Progenitor cell of endocrine pancreas (in vitro differentiated cells): Measurements from ENCODE around the gene AHCYL1. TPM values are rescaled to one million over a fixed set of nuclear protein-coding genes. Genes with fewer than 3 reads are reported as not detected.
"Not testable (repeated sequence)": the region's sequence is repeated elsewhere in the genome, so short reads cannot be mapped to it uniquely, and the experiment has no call there.

Experiments
- DNase-seq: peaks from one replicate; pipeline ENCODE4 v3.0.0; 2021; ENCODE audit warnings: low spot score; ENCODE audit not compliant: unreplicated experiment
- H3K27ac Mint-ChIP-seq: 2 replicates; pipeline ENCODE4 v1.8.0; 2021; ENCODE audit warnings: mild to moderate bottlenecking, moderate library complexity, mixed read lengths
- H3K27me3 Mint-ChIP-seq: 2 replicates; pipeline ENCODE4 v1.8.0; 2021; ENCODE audit warnings: mixed read lengths
- H3K36me3 Mint-ChIP-seq: 2 replicates; pipeline ENCODE4 v1.8.0; 2022; ENCODE audit warnings: mixed read lengths; ENCODE audit not compliant: insufficient read depth
- H3K4me1 Mint-ChIP-seq: 2 replicates; pipeline ENCODE4 v1.8.0; 2021; ENCODE audit warnings: low read depth, mixed read lengths
- H3K4me3 Mint-ChIP-seq: 2 replicates; pipeline ENCODE4 v1.8.0; 2021; ENCODE audit warnings: low read depth, mild to moderate bottlenecking, moderate library complexity, mixed read lengths
- H3K9me3 Mint-ChIP-seq: 2 replicates; pipeline ENCODE4 v1.8.0; 2021; ENCODE audit warnings: low read depth, mixed read lengths
- total RNA-seq: library from RNA; stranded (reverse); gene quantifications from 2 replicates; pipeline ENCODE4 v1.2.1, GENCODE V29; 2021
- TF ChIP-seq, protein P1 (sequence below): fragments of 200-600 bp; sonication (generic); IDR thresholded peaks from one replicate; pipeline ENCODE4 v1.5.0; 2021; ENCODE audit warnings: antibody characterized with exemption, mild to moderate bottlenecking; ENCODE audit not compliant: unreplicated experiment

The AHCYL1 gene
- total RNA-seq, 1 donor from 2014 or later, result 90.2 TPM

GRCh38 chr1:110024613-110025012 is 40.0 kb downstream of the AHCYL1 start:
- Mint-ChIP-seq H3K4me1 (no peaks in the 10 kb centered on the region), H3K36me3 (peaks cover 23% of the 10 kb centered on the region), H3K4me3 (no peak overlapping the region), H3K27ac (no peak overlapping the region), H3K9me3 (no peaks in the 10 kb centered on the region), H3K27me3 (no peaks in the 10 kb centered on the region)
- DNase-seq, result no peak
- TF ChIP-seq, protein P1, sequence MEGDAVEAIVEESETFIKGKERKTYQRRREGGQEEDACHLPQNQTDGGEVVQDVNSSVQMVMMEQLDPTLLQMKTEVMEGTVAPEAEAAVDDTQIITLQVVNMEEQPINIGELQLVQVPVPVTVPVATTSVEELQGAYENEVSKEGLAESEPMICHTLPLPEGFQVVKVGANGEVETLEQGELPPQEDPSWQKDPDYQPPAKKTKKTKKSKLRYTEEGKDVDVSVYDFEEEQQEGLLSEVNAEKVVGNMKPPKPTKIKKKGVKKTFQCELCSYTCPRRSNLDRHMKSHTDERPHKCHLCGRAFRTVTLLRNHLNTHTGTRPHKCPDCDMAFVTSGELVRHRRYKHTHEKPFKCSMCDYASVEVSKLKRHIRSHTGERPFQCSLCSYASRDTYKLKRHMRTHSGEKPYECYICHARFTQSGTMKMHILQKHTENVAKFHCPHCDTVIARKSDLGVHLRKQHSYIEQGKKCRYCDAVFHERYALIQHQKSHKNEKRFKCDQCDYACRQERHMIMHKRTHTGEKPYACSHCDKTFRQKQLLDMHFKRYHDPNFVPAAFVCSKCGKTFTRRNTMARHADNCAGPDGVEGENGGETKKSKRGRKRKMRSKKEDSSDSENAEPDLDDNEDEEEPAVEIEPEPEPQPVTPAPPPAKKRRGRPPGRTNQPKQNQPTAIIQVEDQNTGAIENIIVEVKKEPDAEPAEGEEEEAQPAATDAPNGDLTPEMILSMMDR, result no peak

DNA sequence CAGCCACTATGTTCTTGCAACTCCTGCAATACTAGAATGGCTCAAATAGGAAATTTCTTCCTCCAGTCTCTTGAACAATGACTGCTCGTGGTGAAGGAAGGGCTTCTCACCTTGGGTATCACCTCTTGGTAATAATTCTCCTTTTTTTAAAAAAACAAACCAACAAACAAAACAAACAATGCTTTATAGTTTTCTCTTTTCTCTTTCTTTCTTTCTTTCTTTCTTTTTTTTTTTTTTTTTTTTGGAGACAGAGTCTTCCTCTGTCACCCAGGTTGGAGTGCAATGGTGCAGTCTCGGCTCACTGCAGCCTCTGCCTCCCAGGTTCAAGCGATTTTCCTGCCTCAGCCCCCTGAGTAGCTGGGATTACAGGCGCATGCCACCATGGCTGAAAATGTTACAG is 46.1 kb downstream of the AHCYL1 start:
- Mint-ChIP-seq H3K27ac (peak overlapping the region; percentile 85), H3K4me1 (peaks cover 18% of the 10 kb centered on the region)
- not testable (repeated sequence) for DNase-seq, H3K9me3 Mint-ChIP-seq, H3K27me3 Mint-ChIP-seq, H3K36me3 Mint-ChIP-seq, H3K4me3 Mint-ChIP-seq

DNA sequence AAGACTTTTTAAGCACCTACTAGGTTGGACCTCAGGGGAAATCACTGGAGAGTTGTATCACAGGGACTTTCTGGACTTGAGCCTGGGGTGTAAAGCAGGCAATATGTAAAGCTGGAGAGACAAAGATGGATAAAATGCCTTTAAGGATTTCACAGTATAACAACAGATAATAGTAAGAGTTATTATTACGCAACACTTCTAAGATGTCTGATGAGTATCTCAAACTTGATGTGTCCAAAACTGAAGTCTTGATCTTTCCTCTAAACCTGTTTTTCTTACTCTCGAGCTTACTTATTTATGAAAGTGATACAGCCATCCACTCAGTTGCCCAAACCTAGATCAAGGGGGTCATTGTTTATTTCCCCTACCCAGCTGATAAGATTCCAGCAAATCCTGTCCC is 47.8 kb downstream of the AHCYL1 start:
- Mint-ChIP-seq H3K9me3 (no peaks in the 10 kb centered on the region), H3K4me1 (peaks cover 21% of the 10 kb centered on the region), H3K36me3 (no peaks in the 10 kb centered on the region), H3K4me3 (no peak overlapping the region), H3K27me3 (no peaks in the 10 kb centered on the region), H3K27ac (no peak overlapping the region)
- TF ChIP-seq, protein P1, result no peak
- DNase-seq, result no peak

GRCh38 chr1:110033421-110033820 is 48.9 kb downstream of the AHCYL1 start:
- H3K4me1 Mint-ChIP-seq, result peaks cover 21% of the 10 kb centered on the region
- no peak overlapping the region for H3K4me3 Mint-ChIP-seq
- DNase-seq, result no peak
- no peaks in the 10 kb centered on the region for H3K27me3 Mint-ChIP-seq
- no peaks in the 10 kb centered on the region for H3K9me3 Mint-ChIP-seq
- TF ChIP-seq, protein P1, result no peak
- peaks cover 4% of the 10 kb centered on the region for H3K36me3 Mint-ChIP-seq
- no peak overlapping the region for H3K27ac Mint-ChIP-seq

- TF ChIP-seq, protein P1, result no peak
- H3K4me1 Mint-ChIP-seq, result peaks cover 21% of the 10 kb centered on the region
- peak overlapping the region; percentile 94 for H3K4me3 Mint-ChIP-seq
- H3K27ac Mint-ChIP-seq, result peak overlapping the region; percentile 96
- DNase-seq, result no peak
- no peaks in the 10 kb centered on the region for H3K9me3 Mint-ChIP-seq
- H3K36me3 Mint-ChIP-seq, result peaks cover 9% of the 10 kb centered on the region
- no peaks in the 10 kb centered on the region for H3K27me3 Mint-ChIP-seq
Measured at GRCh38 chr1:110034040-110034450, 49.5 kb downstream of the AHCYL1 start.

- Mint-ChIP-seq H3K9me3 (no peaks in the 10 kb centered on the region), H3K27me3 (no peaks in the 10 kb centered on the region), H3K4me1 (peaks cover 21% of the 10 kb centered on the region), H3K4me3 (peak within 1 kb of the TSS; percentile 94), H3K36me3 (peaks cover 11% of the 10 kb centered on the region), H3K27ac (peak within 1 kb of the TSS; percentile 96)
- DNase-seq, result peak; percentile 74
- TF ChIP-seq, protein P1, result no peak
Measured at GRCh38 chr1:110034451-110035235, 50.1 kb downstream of the AHCYL1 start, which contains the start of gene STRIP1. TSS of gene STRIP1 (plus strand) at chr1:110034624. CDS start at chr1:110034638, 14 bp downstream.
